ENCODE data around the gene RPN2. TPM values are rescaled to one million over a fixed set of nuclear protein-coding genes. Genes with fewer than 3 reads are reported as not detected.

The RPN2 gene
- total and polyA plus RNA-seq, 2 of the 13 experiments (the other 11 are each of a cell fraction or from before 2014, with no cell fraction given), result 587 to 1,818 TPM

- TF ChIP-seq PHF21A (CRISPR knock-in tag; IDR thresholded peaks at IDR 0.05), result peak; percentile 21; the same call in 1 of the 2 replicates
- TF ChIP-seq ZNF292 (CRISPR knock-in tag; IDR thresholded peaks at IDR 0.05; ENCODE audit: borderline replicate concordance, low read depth), result peak; percentile 54
- TF ChIP-seq GATAD2A (CRISPR knock-in tag; IDR thresholded peaks at IDR 0.05), result peak; percentile 42; the same call in 1 of the 2 replicates
- peak; percentile 97 for TF ChIP-seq ZNF317 (CRISPR knock-in tag; IDR thresholded peaks at IDR 0.05)
- TF ChIP-seq, protein P1, sequence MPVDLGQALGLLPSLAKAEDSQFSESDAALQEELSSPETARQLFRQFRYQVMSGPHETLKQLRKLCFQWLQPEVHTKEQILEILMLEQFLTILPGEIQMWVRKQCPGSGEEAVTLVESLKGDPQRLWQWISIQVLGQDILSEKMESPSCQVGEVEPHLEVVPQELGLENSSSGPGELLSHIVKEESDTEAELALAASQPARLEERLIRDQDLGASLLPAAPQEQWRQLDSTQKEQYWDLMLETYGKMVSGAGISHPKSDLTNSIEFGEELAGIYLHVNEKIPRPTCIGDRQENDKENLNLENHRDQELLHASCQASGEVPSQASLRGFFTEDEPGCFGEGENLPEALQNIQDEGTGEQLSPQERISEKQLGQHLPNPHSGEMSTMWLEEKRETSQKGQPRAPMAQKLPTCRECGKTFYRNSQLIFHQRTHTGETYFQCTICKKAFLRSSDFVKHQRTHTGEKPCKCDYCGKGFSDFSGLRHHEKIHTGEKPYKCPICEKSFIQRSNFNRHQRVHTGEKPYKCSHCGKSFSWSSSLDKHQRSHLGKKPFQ (CRISPR knock-in tag; IDR thresholded peaks at IDR 0.05; ENCODE audit: insufficient replicate concordance), result peak; percentile 52
- 0 out of 2 replicates have a peak, but pooled peaks have one; percentile 4 for TF ChIP-seq BCL3 (CRISPR knock-in tag; IDR thresholded peaks at IDR 0.05)
- TF ChIP-seq EHMT2 (IDR thresholded peaks at IDR 0.05; ENCODE audit: borderline replicate concordance, low read depth, low read length), result no peak
- peak; percentile 80; the same call in 1 of the 2 replicates for TF ChIP-seq ZNF619 (CRISPR knock-in tag; IDR thresholded peaks at IDR 0.05)
- peak; percentile 26 for TF ChIP-seq SALL1 (CRISPR knock-in tag; IDR thresholded peaks at IDR 0.05)
- no peak for TF ChIP-seq ZNF136 (CRISPR knock-in tag; IDR thresholded peaks at IDR 0.05; ENCODE audit: low read depth)
- peak; percentile 15; the same call in 1 of the 2 replicates for TF ChIP-seq TBX2 (CRISPR knock-in tag; IDR thresholded peaks at IDR 0.05; ENCODE audit: borderline replicate concordance)
- peak; percentile 29; the same call in 1 of the 2 replicates for TF ChIP-seq ZNF362 (CRISPR knock-in tag; IDR thresholded peaks at IDR 0.05; ENCODE audit: borderline replicate concordance)
- peak; percentile 46 for TF ChIP-seq ZEB1 (IDR thresholded peaks at IDR 0.05; ENCODE audit: insufficient replicate concordance, low read depth)
- TF ChIP-seq ZNF740 (CRISPR knock-in tag; IDR thresholded peaks at IDR 0.05), result no peak
- no peak for TF ChIP-seq ZNF264 (CRISPR knock-in tag; IDR thresholded peaks at IDR 0.05)
- peak; percentile 56; the same call in 1 of the 2 replicates for TF ChIP-seq NFKB2 (CRISPR knock-in tag; IDR thresholded peaks at IDR 0.05; ENCODE audit: borderline replicate concordance)
- no peak for TF ChIP-seq ELF1 (CRISPR knock-in tag; IDR thresholded peaks at IDR 0.05)
- TF ChIP-seq ZNF326 (CRISPR knock-in tag; IDR thresholded peaks at IDR 0.05; ENCODE audit: borderline replicate concordance), result no peak
- no peak for TF ChIP-seq HNRNPH1 (optimal IDR thresholded peaks at IDR 0.05; ENCODE audit: low read depth, low read length)
- no peak for TF ChIP-seq ZNF816 (CRISPR knock-in tag; IDR thresholded peaks at IDR 0.05; ENCODE audit: borderline replicate concordance)
- TF ChIP-seq KLF11 (CRISPR knock-in tag; IDR thresholded peaks at IDR 0.05), result 0 out of 2 replicates have a peak, but pooled peaks have one; percentile 17
- no peak for TF ChIP-seq FOXK2 (IDR thresholded peaks at IDR 0.05)
- TF ChIP-seq MEF2D (CRISPR knock-in tag; IDR thresholded peaks at IDR 0.05), result peak; percentile 61; the same call in 1 of the 2 replicates
- peak; percentile 57; the same call in 1 of the 2 replicates for TF ChIP-seq ZNF350 (CRISPR knock-in tag; IDR thresholded peaks at IDR 0.05; ENCODE audit: borderline replicate concordance, low read depth)
- 0 out of 2 replicates have a peak, but pooled peaks have one; percentile 20 for TF ChIP-seq MED1 (CRISPR knock-in tag; IDR thresholded peaks at IDR 0.05)
- no peak for TF ChIP-seq ZSCAN21 (CRISPR knock-in tag; IDR thresholded peaks at IDR 0.05; ENCODE audit: borderline replicate concordance)
Observed at GRCh38 chr20:37276494-37277252, 97.5 kb downstream of the RPN2 start (continued).

Data from HepG2 (cell line).